Activated CD4-positive, alpha-beta T cell treated with anti-CD3 and anti-CD28 coated beads, Interleukin-2, amount 50 U/mL, for 48 hours (primary cell): ENCODE measurements around the gene FANCB.

Source experiments
- DNase-seq, 2 experiments: peaks; one replicate each; pipeline ENCODE4 v3.0.0-alpha.2; 2020

FANCB gene

GRCh38 chrX:14832151-14832550 is 40.7 kb downstream of the FANCB start:
- no peak for DNase-seq

GRCh38 chrX:14829643-14830042 is 43.2 kb downstream of the FANCB start:
- DNase-seq, result no peak

DNA sequence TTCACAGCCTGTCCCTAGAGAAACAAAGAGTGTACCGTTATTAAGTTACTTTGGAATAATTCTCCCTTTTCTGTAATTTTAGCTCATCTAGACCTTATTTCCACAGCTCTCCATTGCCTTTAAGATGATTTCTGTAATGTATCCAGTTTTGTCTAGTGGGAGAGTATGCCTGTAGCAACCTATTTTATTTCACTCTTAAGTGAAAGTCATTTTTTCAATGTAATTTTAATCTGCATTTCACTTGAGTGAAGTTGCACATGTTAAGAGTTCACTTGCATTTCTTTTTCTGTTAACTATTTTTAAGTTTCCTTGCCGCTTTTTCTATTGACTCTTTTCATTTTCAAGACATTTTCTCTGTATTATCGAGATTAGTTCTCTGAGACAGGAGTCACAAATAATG is 46.5 kb downstream of the FANCB start:
- DNase-seq, result no peak

- no peak for DNase-seq
These were observed 47.0 kb downstream of the FANCB start for GRCh38 chrX:14825851-14826250.

- no peak for DNase-seq
These were observed 53.1 kb downstream of the FANCB start for GRCh38 chrX:14819769-14820168.

DNA sequence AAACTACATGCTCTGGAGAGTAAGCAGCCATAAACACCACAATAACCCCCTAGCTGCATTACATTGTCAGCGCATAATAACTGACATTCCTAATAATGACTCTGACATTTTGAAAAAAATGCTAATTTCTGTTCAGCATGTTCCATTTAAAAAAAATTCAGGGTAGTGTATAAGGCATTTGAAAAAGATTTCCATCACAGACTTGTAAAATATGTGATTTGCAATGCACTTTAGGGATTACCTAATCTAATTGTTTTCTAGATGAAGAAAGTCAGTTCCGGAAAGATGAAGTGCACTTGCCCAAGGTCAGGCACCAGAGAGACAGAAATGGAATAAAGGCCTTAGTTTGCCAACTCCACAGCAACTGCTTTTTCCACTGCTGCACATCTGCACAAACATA is 55.3 kb downstream of the FANCB start:
- no peak for DNase-seq

GRCh38 chrX:14802943-14803710 is 69.7 kb downstream of the FANCB start:
- DNase-seq, result no peak

GRCh38 chrX:14801136-14801535 is 71.7 kb downstream of the FANCB start:
- DNase-seq, result no peak

GRCh38 chrX:14798805-14799397 is 74.0 kb downstream of the FANCB start:
- DNase-seq, result peak in 1 of 2 experiments; percentile 9
